GM12878 (cell line): ENCODE results near the gene DIP2A. TPM values are rescaled to one million over a fixed set of nuclear protein-coding genes. Genes with fewer than 3 reads are reported as not detected.

Experiments
- SPI1 ChIP-seq: IDR thresholded peaks from 2 replicates; pipeline ENCODE4 v1.6.1; 2011; ENCODE audit warnings: low read depth, mild to moderate bottlenecking, low read length, moderate library complexity, borderline replicate concordance; ENCODE audit not compliant: insufficient read depth
- SREBF1 ChIP-seq: IDR thresholded peaks from 2 replicates; pipeline ENCODE4 v1.6.1; 2012; ENCODE audit warnings: mild to moderate bottlenecking, low read length
- STAT3 ChIP-seq: IDR thresholded peaks from 2 replicates; pipeline ENCODE4 v1.6.1; 2011; ENCODE audit warnings: low read depth, low read length, improper control_type of control experiment
- YY1 ChIP-seq: IDR thresholded peaks from 2 replicates; pipeline ENCODE4 v1.6.1; 2011; ENCODE audit warnings: low read depth, mild to moderate bottlenecking, low read length
- ZBTB4 ChIP-seq: fragments of 450-650 bp; formaldehyde crosslinking; IDR thresholded peaks from 2 replicates; pipeline ENCODE4 v1.4.0; 2022; ENCODE audit warnings: mild to moderate bottlenecking, moderate library complexity
- ZNF24 ChIP-seq: fragments of 450-650 bp; IDR thresholded peaks from 2 replicates; pipeline ENCODE4 v1.6.1; 2017; ENCODE audit warnings: antibody characterized with exemption, mild to moderate bottlenecking
- polyA plus RNA-seq, 11 experiments: library from polyadenylated mRNA; depleted of rRNA in 4 of 11; unstranded in 6 of 11; stranded (reverse) in 5 of 11; fragments of >200 nt; fragmentation: Nextera tagmentation in 4 of 11; fragmentation: Illumina TruSeq in 1 of 11; extraction: Ambion mirVana in 4 of 11; extraction: Trizol in 1 of 11; gene quantifications; 1 replicate in 1 of 11; 2 replicates in 10 of 11; pipeline versions ENCODE4 v1.2.1 to v1.2.3, GENCODE V29; 2011 to 2016; ENCODE audit warnings: inconsistent platforms in 2 of 11, missing spikeins in 2 of 11, low read depth in 1 of 11
- total RNA-seq, 4 experiments: library from RNA; depleted of rRNA in 3 of 4; stranded (reverse); fragments of >200 nt in 3 of 4; fragmentation: Illumina TruSeq in 1 of 4; extraction: Trizol in 1 of 4; gene quantifications; 2 replicates each; pipeline versions ENCODE4 v1.2.1 to v1.2.3, GENCODE V29; 2013 to 2021
- TF ChIP-seq, protein P1 (sequence below): fragments of 150-350 bp; IDR thresholded peaks from 2 replicates; pipeline ENCODE4 v1.6.1; 2016; ENCODE audit warnings: low read depth, low read length
- TF ChIP-seq, protein P2 (sequence below): IDR thresholded peaks from 2 replicates; pipeline ENCODE4 v1.6.1; 2012; ENCODE audit warnings: mild to moderate bottlenecking, low read depth, low read length

The DIP2A gene
- total and polyA plus RNA-seq, 10 of the 15 experiments (the other 5 are each of a cell fraction or from before 2014, with no cell fraction given), result 1.7 to 25.5 (median 12.2) TPM

DNA sequence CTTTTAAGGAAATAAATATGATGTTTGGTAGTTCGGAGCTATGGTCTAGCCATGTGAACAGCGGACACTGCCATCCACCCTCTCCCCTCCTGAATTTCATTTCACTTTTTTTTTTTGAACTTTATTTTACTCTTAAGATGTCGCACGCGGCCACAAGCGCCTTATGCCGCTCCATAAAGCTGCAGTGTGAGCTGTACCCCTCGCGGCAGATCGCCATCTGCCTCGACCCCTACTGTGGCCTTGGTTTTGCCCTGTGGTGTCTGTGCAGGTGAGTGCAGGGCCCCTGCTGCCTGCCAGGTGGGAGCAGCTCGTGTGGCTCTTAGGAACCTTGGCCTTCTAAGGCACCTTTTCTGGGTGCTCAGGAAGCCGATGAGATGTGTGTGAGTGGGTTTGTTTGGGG lies 98.1 kb downstream of the DIP2A start (continued):
- TF ChIP-seq, protein P1, sequence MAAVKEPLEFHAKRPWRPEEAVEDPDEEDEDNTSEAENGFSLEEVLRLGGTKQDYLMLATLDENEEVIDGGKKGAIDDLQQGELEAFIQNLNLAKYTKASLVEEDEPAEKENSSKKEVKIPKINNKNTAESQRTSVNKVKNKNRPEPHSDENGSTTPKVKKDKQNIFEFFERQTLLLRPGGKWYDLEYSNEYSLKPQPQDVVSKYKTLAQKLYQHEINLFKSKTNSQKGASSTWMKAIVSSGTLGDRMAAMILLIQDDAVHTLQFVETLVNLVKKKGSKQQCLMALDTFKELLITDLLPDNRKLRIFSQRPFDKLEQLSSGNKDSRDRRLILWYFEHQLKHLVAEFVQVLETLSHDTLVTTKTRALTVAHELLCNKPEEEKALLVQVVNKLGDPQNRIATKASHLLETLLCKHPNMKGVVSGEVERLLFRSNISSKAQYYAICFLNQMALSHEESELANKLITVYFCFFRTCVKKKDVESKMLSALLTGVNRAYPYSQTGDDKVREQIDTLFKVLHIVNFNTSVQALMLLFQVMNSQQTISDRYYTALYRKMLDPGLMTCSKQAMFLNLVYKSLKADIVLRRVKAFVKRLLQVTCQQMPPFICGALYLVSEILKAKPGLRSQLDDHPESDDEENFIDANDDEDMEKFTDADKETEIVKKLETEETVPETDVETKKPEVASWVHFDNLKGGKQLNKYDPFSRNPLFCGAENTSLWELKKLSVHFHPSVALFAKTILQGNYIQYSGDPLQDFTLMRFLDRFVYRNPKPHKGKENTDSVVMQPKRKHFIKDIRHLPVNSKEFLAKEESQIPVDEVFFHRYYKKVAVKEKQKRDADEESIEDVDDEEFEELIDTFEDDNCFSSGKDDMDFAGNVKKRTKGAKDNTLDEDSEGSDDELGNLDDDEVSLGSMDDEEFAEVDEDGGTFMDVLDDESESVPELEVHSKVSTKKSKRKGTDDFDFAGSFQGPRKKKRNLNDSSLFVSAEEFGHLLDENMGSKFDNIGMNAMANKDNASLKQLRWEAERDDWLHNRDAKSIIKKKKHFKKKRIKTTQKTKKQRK, result no peak
- TF ChIP-seq ZBTB4 (CRISPR knock-in tag), result no peak
- TF ChIP-seq ZNF24, result no peak
- no peak for TF ChIP-seq STAT3
- TF ChIP-seq SPI1, result no peak
- no peak for TF ChIP-seq SREBF1
- TF ChIP-seq YY1, result no peak
- TF ChIP-seq, protein P2, sequence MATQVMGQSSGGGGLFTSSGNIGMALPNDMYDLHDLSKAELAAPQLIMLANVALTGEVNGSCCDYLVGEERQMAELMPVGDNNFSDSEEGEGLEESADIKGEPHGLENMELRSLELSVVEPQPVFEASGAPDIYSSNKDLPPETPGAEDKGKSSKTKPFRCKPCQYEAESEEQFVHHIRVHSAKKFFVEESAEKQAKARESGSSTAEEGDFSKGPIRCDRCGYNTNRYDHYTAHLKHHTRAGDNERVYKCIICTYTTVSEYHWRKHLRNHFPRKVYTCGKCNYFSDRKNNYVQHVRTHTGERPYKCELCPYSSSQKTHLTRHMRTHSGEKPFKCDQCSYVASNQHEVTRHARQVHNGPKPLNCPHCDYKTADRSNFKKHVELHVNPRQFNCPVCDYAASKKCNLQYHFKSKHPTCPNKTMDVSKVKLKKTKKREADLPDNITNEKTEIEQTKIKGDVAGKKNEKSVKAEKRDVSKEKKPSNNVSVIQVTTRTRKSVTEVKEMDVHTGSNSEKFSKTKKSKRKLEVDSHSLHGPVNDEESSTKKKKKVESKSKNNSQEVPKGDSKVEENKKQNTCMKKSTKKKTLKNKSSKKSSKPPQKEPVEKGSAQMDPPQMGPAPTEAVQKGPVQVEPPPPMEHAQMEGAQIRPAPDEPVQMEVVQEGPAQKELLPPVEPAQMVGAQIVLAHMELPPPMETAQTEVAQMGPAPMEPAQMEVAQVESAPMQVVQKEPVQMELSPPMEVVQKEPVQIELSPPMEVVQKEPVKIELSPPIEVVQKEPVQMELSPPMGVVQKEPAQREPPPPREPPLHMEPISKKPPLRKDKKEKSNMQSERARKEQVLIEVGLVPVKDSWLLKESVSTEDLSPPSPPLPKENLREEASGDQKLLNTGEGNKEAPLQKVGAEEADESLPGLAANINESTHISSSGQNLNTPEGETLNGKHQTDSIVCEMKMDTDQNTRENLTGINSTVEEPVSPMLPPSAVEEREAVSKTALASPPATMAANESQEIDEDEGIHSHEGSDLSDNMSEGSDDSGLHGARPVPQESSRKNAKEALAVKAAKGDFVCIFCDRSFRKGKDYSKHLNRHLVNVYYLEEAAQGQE, result no peak
